ENCODE data around the gene SERGEF. TPM values are rescaled to one million over a fixed set of nuclear protein-coding genes. Genes with fewer than 3 reads are reported as not detected.

SERGEF gene
- total RNA-seq, 2 donors from 2014 or later: 29.9 to 39.4 TPM

DNA sequence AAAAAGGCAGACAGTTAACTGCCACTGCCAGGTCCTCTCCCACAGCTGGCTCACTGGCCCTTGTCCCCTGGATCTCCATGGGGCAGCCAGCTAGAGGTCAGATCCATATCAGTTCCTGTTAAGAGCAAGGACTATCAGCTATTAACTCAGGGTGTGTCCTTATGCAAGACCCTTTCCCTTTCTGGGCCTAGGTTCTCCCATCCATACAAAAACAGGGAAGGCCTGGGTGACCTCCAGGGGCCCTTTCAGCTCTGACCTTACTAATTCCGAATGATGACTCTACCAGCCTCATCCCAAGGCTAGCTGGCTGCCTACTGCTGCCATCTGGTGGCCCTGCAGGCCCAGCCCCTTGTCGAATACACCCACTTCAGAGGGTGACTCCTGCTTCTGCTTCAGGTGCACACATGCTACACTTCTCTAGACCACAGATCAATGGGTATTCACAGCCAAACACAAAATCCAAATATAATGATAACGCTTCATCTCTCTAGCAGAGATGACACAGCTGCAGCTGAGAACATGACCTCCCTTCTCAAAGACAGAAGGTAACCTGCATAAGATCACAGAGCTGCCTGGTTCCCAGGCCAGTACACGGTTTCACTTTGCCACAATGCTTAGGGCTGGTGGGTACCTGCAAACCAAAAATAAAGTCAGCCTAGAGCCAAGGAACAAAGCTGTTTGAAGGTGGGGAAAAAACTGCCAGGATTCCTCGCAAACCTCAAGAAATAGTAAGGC lies 34.1 kb downstream of the SERGEF start:
- Histone ChIP-seq H3K4me1 (replicated peaks) (no peaks in the 10 kb centered on the region), H3K27ac (no peak overlapping the region), H3K9me3 (no peaks in the 10 kb centered on the region), H3K36me3 (no peaks in the 10 kb centered on the region), H3K4me3 (no peak overlapping the region), H3K27me3 (replicated peaks; ENCODE audit: insufficient read depth) (no peaks in the 10 kb centered on the region)
- peak; percentile 11 for DNase-seq (ENCODE audit: low spot score)
- intact Hi-C loops (cut with DNase I): loop anchor here (2.0 to 10.0 kb wide), 2 partner anchors 214 to 248 kb away; no protein-coding TSS in a partner anchor
- TF ChIP-seq POLR2AphosphoS5 (IDR thresholded peaks at IDR 0.05): no peak
- TF ChIP-seq, protein P1, sequence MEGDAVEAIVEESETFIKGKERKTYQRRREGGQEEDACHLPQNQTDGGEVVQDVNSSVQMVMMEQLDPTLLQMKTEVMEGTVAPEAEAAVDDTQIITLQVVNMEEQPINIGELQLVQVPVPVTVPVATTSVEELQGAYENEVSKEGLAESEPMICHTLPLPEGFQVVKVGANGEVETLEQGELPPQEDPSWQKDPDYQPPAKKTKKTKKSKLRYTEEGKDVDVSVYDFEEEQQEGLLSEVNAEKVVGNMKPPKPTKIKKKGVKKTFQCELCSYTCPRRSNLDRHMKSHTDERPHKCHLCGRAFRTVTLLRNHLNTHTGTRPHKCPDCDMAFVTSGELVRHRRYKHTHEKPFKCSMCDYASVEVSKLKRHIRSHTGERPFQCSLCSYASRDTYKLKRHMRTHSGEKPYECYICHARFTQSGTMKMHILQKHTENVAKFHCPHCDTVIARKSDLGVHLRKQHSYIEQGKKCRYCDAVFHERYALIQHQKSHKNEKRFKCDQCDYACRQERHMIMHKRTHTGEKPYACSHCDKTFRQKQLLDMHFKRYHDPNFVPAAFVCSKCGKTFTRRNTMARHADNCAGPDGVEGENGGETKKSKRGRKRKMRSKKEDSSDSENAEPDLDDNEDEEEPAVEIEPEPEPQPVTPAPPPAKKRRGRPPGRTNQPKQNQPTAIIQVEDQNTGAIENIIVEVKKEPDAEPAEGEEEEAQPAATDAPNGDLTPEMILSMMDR (IDR thresholded peaks at IDR 0.05): peak; percentile 24 to 62 (median 56)
- TF ChIP-seq POLR2A (IDR thresholded peaks at IDR 0.05): no peak
- 60% methylated on average over 5 of the region's 5 CpGs for WGBS

DNA sequence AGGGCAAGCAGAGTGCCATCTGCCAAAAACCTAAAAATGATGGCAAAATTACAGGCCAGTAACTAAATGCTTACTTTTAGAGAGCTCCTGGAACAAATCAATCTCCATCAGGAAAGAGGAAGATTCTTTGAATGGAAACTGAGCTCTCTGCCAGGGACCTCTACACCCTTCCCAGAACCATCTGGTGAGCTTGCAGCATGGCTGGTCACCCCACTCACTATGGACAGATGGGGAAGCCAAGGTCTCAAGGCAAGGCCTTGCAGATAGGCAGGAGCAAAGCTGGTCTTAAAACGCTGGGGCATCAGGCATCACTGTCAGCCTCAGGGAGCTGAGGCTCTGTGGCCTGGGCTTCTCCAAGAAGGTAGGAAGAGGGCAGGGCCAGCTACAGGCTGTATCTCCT lies 36.2 kb downstream of the SERGEF start:
- Histone ChIP-seq H3K27ac (no peak overlapping the region), H3K27me3 (replicated peaks; ENCODE audit: insufficient read depth) (no peaks in the 10 kb centered on the region), H3K4me3 (no peak overlapping the region), H3K36me3 (peaks cover 0 to 4% of the 10 kb centered on the region in 2 donors), H3K9me3 (no peaks in the 10 kb centered on the region), H3K4me1 (replicated peaks) (no peaks in the 10 kb centered on the region)
- DNase-seq (ENCODE audit: low spot score): no peak
- intact Hi-C loops (cut with DNase I): loop anchor here (10.0 kb wide), 1 partner anchor 212 kb away; no protein-coding TSS in a partner anchor
- WGBS: 90% methylated on average over 1 of the region's 1 CpG
- TF ChIP-seq, protein P1 (IDR thresholded peaks at IDR 0.05): no peak
- TF ChIP-seq POLR2AphosphoS5 (IDR thresholded peaks at IDR 0.05): no peak
- TF ChIP-seq POLR2A (IDR thresholded peaks at IDR 0.05): no peak

DNA sequence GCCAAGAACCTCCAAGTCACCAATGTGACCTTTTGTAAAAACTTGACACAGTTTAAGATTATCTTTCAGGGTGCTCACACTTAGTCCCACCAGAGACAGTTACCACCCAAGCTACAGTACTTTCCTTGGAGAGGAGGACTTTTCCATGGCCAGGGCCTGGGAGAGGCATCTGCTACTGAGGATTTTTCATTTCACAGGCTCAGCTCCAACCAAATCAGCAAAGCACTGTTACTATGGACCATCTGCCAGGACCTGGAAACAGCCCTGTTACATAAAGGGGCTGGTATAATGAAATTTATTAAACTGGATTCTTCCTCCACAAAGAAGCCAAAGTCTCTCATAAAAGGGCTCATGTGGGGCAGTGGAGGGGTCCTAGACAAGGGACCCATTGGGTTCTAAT lies 38.6 kb downstream of the SERGEF start:
- Histone ChIP-seq H3K4me3 (no peak overlapping the region), H3K9me3 (no peaks in the 10 kb centered on the region), H3K4me1 (replicated peaks) (no peaks in the 10 kb centered on the region), H3K27me3 (replicated peaks; ENCODE audit: insufficient read depth) (no peaks in the 10 kb centered on the region), H3K27ac (no peak overlapping the region), H3K36me3 (peaks cover 0 to 4% of the 10 kb centered on the region in 2 donors)
- TF ChIP-seq, protein P1 (IDR thresholded peaks at IDR 0.05): no peak
- no peak for TF ChIP-seq POLR2A (IDR thresholded peaks at IDR 0.05)
- no peak for TF ChIP-seq POLR2AphosphoS5 (IDR thresholded peaks at IDR 0.05)
- DNase-seq (ENCODE audit: low spot score): no peak
- intact Hi-C loops (cut with DNase I): loop anchor here (5.0 to 10.0 kb wide), 2 partner anchors 209 to 377 kb away; no protein-coding TSS in a partner anchor

DNA sequence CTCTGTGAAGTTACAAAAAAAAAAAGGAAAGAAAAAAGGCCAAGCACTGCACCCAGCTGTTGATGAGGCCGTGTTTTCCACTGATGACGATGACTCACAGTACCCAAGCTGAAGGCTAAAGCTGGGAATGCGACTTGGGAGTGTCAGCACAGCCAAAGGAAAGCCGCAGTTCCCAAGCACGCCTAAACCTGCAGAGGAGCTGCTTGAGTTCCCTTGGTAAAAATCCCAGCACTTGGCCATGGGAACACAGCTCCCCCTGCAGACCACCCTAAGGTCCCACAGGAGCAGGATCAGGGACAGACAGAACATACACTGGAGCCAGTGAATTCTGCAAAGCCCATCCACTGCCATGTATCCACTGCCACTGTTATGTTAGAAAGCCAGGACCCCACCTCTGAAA lies 39.9 kb downstream of the SERGEF start:
- Histone ChIP-seq H3K4me1 (replicated peaks) (no peaks in the 10 kb centered on the region), H3K9me3 (no peaks in the 10 kb centered on the region), H3K27ac (no peak overlapping the region), H3K27me3 (replicated peaks; ENCODE audit: insufficient read depth) (no peaks in the 10 kb centered on the region), H3K36me3 (peaks cover 0 to 4% of the 10 kb centered on the region in 2 donors), H3K4me3 (no peak overlapping the region)
- intact Hi-C loops (cut with DNase I): loop anchor here (5.0 to 10.0 kb wide), 2 partner anchors 208 to 376 kb away; no protein-coding TSS in a partner anchor
- WGBS: 22% methylated on average over 5 of the region's 5 CpGs
- DNase-seq (ENCODE audit: low spot score): peak; percentile 44
- TF ChIP-seq POLR2A (IDR thresholded peaks at IDR 0.05) (no peak), POLR2AphosphoS5 (IDR thresholded peaks at IDR 0.05) (peak; percentile 14)
- TF ChIP-seq, protein P1 (IDR thresholded peaks at IDR 0.05): peak in 3 of 4 experiments; percentile 45 to 59 (median 50)

DNA sequence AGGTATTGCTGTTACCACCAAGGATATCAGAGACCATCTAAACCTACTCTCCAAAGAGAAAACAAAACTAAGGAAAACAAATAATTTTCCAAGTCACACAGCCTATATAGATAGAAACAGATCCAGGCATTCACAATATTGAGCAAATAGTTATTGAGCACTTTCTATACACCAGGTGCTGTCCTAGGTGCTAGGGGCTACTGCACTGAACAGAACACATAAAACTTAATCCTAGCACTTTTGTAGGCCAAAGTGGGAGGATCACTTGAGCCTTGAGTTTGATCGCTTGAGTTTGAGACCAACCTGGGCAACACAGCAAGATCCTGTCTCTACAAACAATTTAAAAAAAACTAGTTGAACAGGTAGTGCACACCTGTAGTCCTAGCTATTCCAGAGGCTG lies 44.6 kb downstream of the SERGEF start:
- H3K4me1 ChIP-seq (replicated peaks): no peaks in the 10 kb centered on the region
- no peak overlapping the region for H3K4me3 ChIP-seq
- no peak overlapping the region for H3K27ac ChIP-seq
- 80% methylated on average over 1 of the region's 1 CpG for WGBS
- H3K9me3 ChIP-seq: no peaks in the 10 kb centered on the region
- peaks cover 0 to 4% of the 10 kb centered on the region in 2 donors for H3K36me3 ChIP-seq
- DNase-seq (ENCODE audit: low spot score): no peak
- intact Hi-C loops (cut with DNase I): no loop called here
- TF ChIP-seq, protein P1 (IDR thresholded peaks at IDR 0.05): no peak
- TF ChIP-seq POLR2A (IDR thresholded peaks at IDR 0.05): no peak
- no peaks in the 10 kb centered on the region for H3K27me3 ChIP-seq (replicated peaks; ENCODE audit: insufficient read depth)

Data from prostate gland (tissue), 2 donors.